Smooth muscle cell (in vitro differentiated cells): ENCODE data around the gene SCUBE1. TPM values are rescaled to one million over a fixed set of nuclear protein-coding genes. Genes with fewer than 3 reads are reported as not detected.

Source experiments
- DNase-seq: peaks from one replicate; lab custom pipeline; 2025; ENCODE audit not compliant: unreplicated experiment; lab: John Stamatoyannopoulos, UW
- H2AFZ ChIP-seq: fragments of 200-600 bp; sonication (generic); 2 replicates; pipeline ENCODE4 v1.6.0; 2016; ENCODE audit warnings: antibody characterized with exemption, low read depth, mild to moderate bottlenecking
- H3F3A ChIP-seq: fragments of 200-600 bp; sonication (generic); 2 replicates; pipeline ENCODE4 v1.6.0; 2017; ENCODE audit warnings: antibody characterized with exemption, low read depth
- H3K27ac ChIP-seq: fragments of 200-600 bp; sonication (generic); 2 replicates; pipeline ENCODE4 v1.5.1; 2016; ENCODE audit warnings: low read depth, mild to moderate bottlenecking
- H3K27me3 ChIP-seq: fragments of 200-600 bp; sonication (generic); 2 replicates; pipeline ENCODE4 v1.6.1; 2016; ENCODE audit warnings: low read depth, mild to moderate bottlenecking
- H3K36me3 ChIP-seq: fragments of 200-600 bp; sonication (generic); 2 replicates; pipeline ENCODE4 v1.5.1; 2016; ENCODE audit warnings: low read depth
- H3K4me1 ChIP-seq: fragments of 200-600 bp; sonication (generic); 2 replicates; pipeline ENCODE4 v1.5.1; 2016; ENCODE audit warnings: low read depth
- H3K4me2 ChIP-seq: fragments of 200-600 bp; sonication (generic); 2 replicates; pipeline ENCODE4 v1.6.0; 2016; ENCODE audit warnings: mild to moderate bottlenecking
- H3K4me3 ChIP-seq: fragments of 200-600 bp; sonication (generic); 2 replicates; pipeline ENCODE4 v1.5.1; 2016; ENCODE audit warnings: mild to moderate bottlenecking
- H3K79me2 ChIP-seq: fragments of 200-600 bp; sonication (generic); 2 replicates; pipeline ENCODE4 v1.6.0; 2016; ENCODE audit warnings: low read depth, mild to moderate bottlenecking
- H3K9ac ChIP-seq: fragments of 200-600 bp; sonication (generic); 2 replicates; pipeline ENCODE4 v1.6.0; 2016; ENCODE audit warnings: low read depth
- H3K9me3 ChIP-seq: fragments of 200-600 bp; sonication (generic); replicated peaks from 2 replicates; pipeline ENCODE4 v1.5.1; 2016; ENCODE audit warnings: low read depth
- H4K20me1 ChIP-seq: fragments of 200-600 bp; sonication (generic); 2 replicates; pipeline ENCODE4 v1.6.0; 2016; ENCODE audit warnings: low read depth
- CTCF ChIP-seq: fragments of 200-600 bp; sonication (generic); IDR thresholded peaks from 2 replicates; pipeline ENCODE4 v1.5.1; 2017; ENCODE audit warnings: borderline replicate concordance, mild to moderate bottlenecking, antibody characterized with exemption; ENCODE audit not compliant: insufficient read depth, poor library complexity, severe bottlenecking
- WGBS: methylation state at CpG from one replicate; pipeline ENCODE4 v1.1.7; 2016; ENCODE audit warnings: low lambda C conversion rate; 5-methylcytosine and 5-hydroxymethylcytosine counted together
- polyA plus RNA-seq: library from polyadenylated mRNA; unstranded; fragments of >200 nt; fragmentation: Nextera tagmentation; extraction: Ambion mirVana; gene quantifications from 2 replicates; pipeline ENCODE4 v1.2.1, GENCODE V29; 2016
- total RNA-seq: library from RNA; depleted of rRNA; stranded (reverse); fragments of >200 nt; gene quantifications from 2 replicates; pipeline ENCODE4 v1.2.3, GENCODE V29; 2014

The SCUBE1 gene
- total and polyA plus RNA-seq, 2 experiments from 2014 or later: 13.4 to 16.3 TPM

- no peak for DNase-seq
- Histone ChIP-seq H3K79me2 (no peaks in the 10 kb centered on the region), H2AFZ (no peak overlapping the region), H3K4me2 (no peak overlapping the region), H4K20me1 (no peaks in the 10 kb centered on the region), H3K4me1 (no peaks in the 10 kb centered on the region), H3K36me3 (no peaks in the 10 kb centered on the region), H3F3A (no peaks in the 10 kb centered on the region), H3K9ac (no peak overlapping the region), H3K9me3 (no peaks in the 10 kb centered on the region), H3K4me3 (no peak overlapping the region), H3K27me3 (no peaks in the 10 kb centered on the region), H3K27ac (no peak overlapping the region)
- WGBS: 98% methylated on average over 5 of the region's 5 CpGs
- TF ChIP-seq CTCF: no peak
Measured at GRCh38 chr22:43198126-43198525, 145.0 kb downstream of the SCUBE1 start.

GRCh38 chr22:43197271-43197941 lies 145.8 kb downstream of the SCUBE1 start:
- 81% methylated on average over 22 of the region's 22 CpGs for WGBS
- H3F3A ChIP-seq: no peaks in the 10 kb centered on the region
- H2AFZ ChIP-seq: no peak overlapping the region
- TF ChIP-seq CTCF: no peak
- H3K9ac ChIP-seq: no peak overlapping the region
- H3K9me3 ChIP-seq: no peaks in the 10 kb centered on the region
- no peaks in the 10 kb centered on the region for H3K27me3 ChIP-seq
- DNase-seq: no peak
- H3K36me3 ChIP-seq: no peaks in the 10 kb centered on the region
- H3K27ac ChIP-seq: no peak overlapping the region
- no peaks in the 10 kb centered on the region for H3K4me1 ChIP-seq
- no peaks in the 10 kb centered on the region for H4K20me1 ChIP-seq
- H3K4me3 ChIP-seq: no peak overlapping the region
- H3K4me2 ChIP-seq: no peak overlapping the region
- no peaks in the 10 kb centered on the region for H3K79me2 ChIP-seq

GRCh38 chr22:43191831-43192230 lies 151.3 kb downstream of the SCUBE1 start:
- Histone ChIP-seq H3F3A (peaks cover 4% of the 10 kb centered on the region), H3K4me3 (no peak overlapping the region), H3K9ac (no peak overlapping the region), H4K20me1 (no peaks in the 10 kb centered on the region), H3K9me3 (no peaks in the 10 kb centered on the region), H3K4me1 (peaks cover 7% of the 10 kb centered on the region), H3K4me2 (no peak overlapping the region), H3K27me3 (no peaks in the 10 kb centered on the region), H3K79me2 (no peaks in the 10 kb centered on the region), H3K36me3 (no peaks in the 10 kb centered on the region), H3K27ac (no peak overlapping the region), H2AFZ (no peak overlapping the region)
- DNase-seq: no peak
- TF ChIP-seq CTCF: no peak

GRCh38 chr22:43188829-43189545 lies 154.2 kb downstream of the SCUBE1 start:
- Histone ChIP-seq H3K4me2 (no peak overlapping the region), H3K36me3 (no peaks in the 10 kb centered on the region), H3K79me2 (no peaks in the 10 kb centered on the region), H3K9me3 (no peaks in the 10 kb centered on the region), H2AFZ (no peak overlapping the region), H3K4me1 (peaks cover 19% of the 10 kb centered on the region), H3K9ac (no peak overlapping the region), H3K27me3 (no peaks in the 10 kb centered on the region), H3K4me3 (no peak overlapping the region), H3K27ac (peak overlapping the region; percentile 29), H3F3A (peaks cover 4% of the 10 kb centered on the region), H4K20me1 (peaks cover 9% of the 10 kb centered on the region)
- WGBS: 95% methylated on average over 5 of the region's 5 CpGs
- TF ChIP-seq CTCF: no peak
- DNase-seq: no peak
